ENCODE data around the gene NT5DC4.

The NT5DC4 gene

GRCh38 chr2:112720785-112721184 lies at the start of gene NT5DC4:
Gene NT5DC4 (plus strand): TSS chr2:112721020. CDS start chr2:112721080, 60 bp downstream.
- DNase-seq (ENCODE audit: low read depth in 2 of 3, low spot score in 2 of 3) = no peak

- no peak for DNase-seq (ENCODE audit: low read depth in 2 of 3, low spot score in 2 of 3)
Observed at GRCh38 chr2:112671801-112672200, 49.0 kb upstream of the NT5DC4 start.

DNA sequence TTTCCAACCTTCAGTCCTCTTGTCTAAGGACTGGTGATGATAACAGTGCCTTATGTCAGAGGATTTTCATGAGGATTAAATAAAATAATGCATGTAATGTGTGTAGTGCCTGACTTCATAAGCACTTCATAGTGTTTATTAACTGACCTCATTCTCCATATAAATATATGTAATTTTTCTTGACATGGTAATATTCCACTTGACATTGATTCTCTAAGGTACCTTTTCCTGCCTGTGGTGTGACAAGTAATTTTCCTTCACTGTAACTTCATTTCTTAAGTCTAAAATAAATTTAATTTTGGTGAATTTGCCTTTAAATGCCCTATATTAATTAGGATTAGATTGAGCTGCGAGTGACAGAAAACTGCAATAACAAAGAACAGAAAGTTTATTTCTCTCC lies 47.8 kb upstream of the NT5DC4 start:
- no peak for DNase-seq (ENCODE audit: low read depth in 2 of 3, low spot score in 2 of 3)

DNA sequence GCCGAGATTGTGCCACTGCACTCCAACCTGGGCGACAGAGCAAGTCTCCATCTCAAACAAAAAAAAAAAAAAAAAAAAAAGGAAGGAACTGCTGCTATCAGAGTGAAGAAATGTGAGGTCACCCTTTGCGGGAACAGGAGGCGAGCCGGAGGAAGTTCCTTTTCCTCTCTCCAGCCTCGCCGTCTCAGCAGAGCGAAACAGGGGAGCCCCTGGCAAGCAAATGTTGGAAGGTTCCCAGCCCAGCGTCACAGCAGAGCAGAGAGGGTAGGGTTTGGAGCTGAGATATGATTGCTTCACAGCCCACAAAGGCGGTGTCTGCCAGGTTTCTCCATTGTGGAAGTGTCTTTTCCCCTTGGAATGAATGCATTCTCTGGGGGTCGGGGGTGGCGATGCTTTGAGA lies 46.6 kb upstream of the NT5DC4 start:
- DNase-seq (ENCODE audit: low read depth in 2 of 3, low spot score in 2 of 3) = no peak

DNA sequence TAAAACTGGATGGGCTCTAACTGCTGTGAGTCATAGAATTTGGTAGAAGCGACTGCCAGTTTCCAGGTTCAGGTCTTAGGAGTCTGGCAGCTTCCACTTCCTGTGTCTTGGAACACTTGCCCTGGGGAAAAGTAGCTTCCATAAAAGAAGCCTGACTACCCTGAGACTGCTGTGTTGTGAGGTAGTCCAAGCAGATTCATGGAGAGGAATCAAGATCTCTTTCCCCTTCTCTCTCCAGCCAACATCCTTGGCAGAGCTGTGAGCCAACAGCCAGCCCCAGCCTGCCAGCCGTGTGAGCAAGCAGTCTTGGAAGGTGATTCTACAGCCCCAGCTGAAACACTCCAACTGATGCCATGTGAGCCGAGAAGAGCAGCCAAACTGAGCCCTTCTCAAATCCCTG lies 41.3 kb upstream of the NT5DC4 start:
- DNase-seq (ENCODE audit: low read depth in 2 of 3, low spot score in 2 of 3) = no peak

- DNase-seq (ENCODE audit: low read depth in 2 of 3, low spot score in 2 of 3) = no peak
Observed at GRCh38 chr2:112680666-112681101, 40.1 kb upstream of the NT5DC4 start.

DNA sequence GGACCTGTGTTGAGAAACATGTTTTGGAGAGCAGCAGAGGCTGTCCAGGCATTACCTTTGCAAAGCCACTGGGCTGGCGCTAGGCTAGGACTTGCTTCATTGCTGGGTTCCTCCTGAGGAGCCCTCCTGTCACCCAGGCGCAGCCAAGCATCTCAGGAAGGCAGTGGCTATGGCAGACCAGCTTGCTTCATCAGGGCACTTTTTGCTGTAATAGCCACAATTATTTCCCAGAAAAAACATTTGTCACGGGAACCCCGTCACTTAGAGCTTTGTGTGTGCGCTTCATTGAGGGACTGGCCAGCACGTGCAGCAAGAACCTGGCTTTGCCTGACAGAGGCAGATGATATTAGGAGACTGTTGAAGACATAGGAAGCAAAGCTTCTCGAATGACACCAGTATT lies 38.7 kb upstream of the NT5DC4 start:
- no peak for DNase-seq (ENCODE audit: low read depth in 2 of 3, low spot score in 2 of 3)

GRCh38 chr2:112683550-112684414 lies 37.0 kb upstream of the NT5DC4 start:
- no peak for DNase-seq (ENCODE audit: low read depth in 2 of 3, low spot score in 2 of 3)

- no peak for DNase-seq (ENCODE audit: low read depth in 2 of 3, low spot score in 2 of 3)
Observed at GRCh38 chr2:112684415-112684775, 36.4 kb upstream of the NT5DC4 start.

- DNase-seq (ENCODE audit: low read depth in 2 of 3, low spot score in 2 of 3) = no peak
Observed at GRCh38 chr2:112685271-112685884, 35.4 kb upstream of the NT5DC4 start.

GRCh38 chr2:112686348-112687217 lies 34.2 kb upstream of the NT5DC4 start:
- DNase-seq (ENCODE audit: low read depth in 2 of 3, low spot score in 2 of 3) = no peak

DNA sequence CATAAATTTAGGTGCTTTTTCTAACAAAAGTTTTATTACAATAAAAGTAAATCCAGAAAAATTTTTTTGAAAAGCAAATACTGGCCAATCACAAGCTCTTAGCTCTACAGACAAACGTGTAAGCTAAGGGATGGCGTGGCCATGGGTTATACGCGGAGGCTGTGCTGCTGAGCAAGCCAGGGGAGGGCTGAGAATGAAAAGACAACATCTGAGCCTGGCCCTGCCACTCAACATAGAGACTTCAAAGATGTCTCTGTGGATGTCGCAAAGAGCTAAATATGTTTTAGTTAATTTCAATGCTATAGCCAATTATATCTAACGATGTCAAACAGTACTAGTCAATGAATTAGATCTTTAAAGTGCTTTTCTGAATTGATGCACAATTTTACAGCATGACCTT lies 33.3 kb upstream of the NT5DC4 start:
- DNase-seq (ENCODE audit: low read depth in 2 of 3, low spot score in 2 of 3) = no peak

DNA sequence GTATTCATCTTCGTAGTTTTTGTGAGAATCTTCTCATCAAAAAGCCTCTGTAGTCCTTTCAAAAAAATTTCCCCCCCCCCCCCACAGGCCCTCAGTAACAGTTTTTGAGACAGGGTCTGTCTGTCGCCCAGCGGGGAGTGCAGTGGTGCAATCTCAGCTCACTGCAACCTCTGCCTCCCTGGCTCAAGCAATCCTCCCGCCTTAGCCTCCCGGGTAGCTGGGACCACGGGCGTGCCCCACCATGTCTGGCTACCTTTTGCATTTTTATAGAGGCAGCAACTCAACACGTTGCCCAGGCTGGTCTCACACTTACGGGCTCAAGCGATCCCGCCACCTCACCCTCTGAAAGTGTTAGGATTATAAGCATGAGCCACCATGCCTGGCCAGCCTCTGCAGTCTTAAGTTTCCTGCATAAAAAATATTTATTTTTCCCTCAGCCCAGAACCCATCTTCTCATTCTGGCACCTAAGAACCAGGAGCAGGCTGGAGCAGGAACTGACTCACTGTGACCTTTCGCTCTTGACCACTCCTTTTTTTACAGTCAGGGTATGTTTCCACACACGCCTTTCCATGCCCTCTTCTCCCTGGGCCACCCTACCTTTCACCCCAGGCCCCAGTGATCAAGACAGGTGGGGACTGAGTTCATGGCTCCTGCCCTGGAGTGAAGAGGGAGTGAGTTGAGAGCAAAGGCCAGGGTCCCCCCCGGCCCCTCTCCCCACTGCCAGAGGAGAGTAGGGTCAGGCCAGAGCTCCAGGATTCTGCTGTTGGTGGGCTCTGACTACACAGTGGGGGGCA lies 32.5 kb upstream of the NT5DC4 start:
- no peak for DNase-seq (ENCODE audit: low read depth in 2 of 3, low spot score in 2 of 3)

DNA sequence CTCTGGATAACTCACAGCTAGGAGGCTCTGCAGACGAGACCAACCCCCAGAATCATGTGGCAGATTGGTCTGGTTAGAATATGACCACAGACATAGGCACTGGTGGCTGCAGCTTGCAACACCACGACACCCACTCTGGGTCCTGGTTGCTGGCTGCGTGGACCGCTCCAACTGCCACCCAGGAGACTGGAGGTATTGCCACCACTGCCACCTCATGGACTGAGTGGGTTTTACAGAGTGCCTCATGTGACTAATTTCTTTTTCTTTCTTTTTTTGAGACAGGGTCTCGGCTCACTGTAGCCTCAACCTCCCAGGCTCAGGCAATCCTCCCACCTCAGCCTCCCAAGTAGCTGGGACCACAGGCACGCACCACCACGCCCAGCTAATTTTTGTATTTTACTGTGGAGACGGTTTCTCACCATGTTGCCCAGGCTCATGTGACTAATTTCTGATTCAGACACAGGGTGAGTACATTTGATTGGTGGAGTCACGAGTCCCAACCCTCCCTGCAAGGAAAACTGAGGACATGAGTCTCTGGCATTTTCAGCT lies 29.9 kb upstream of the NT5DC4 start:
- DNase-seq (ENCODE audit: low read depth in 2 of 3, low spot score in 2 of 3) = peak in 2 of 3 experiments; percentile 6 to 23

DNA sequence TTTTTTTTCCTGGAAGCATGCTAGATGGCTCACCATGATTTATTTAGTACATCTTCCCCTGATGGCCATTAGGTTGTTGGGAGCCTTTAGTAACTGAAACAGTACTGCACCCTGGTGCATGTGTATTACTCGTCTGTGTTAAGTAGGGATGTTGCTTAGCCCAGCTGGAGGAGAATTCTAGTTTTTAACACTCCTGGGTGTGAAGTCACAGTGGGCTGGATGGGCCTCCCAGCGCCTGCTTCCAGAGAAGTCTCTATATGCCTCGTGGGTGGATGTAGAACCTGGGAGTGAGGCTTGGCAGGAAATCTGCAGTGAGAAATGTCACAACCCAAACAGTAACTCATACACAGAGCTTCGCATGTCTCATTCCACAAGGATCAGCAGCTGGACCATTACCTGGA lies 28.9 kb upstream of the NT5DC4 start:
- no peak for DNase-seq (ENCODE audit: low read depth in 2 of 3, low spot score in 2 of 3)

DNA sequence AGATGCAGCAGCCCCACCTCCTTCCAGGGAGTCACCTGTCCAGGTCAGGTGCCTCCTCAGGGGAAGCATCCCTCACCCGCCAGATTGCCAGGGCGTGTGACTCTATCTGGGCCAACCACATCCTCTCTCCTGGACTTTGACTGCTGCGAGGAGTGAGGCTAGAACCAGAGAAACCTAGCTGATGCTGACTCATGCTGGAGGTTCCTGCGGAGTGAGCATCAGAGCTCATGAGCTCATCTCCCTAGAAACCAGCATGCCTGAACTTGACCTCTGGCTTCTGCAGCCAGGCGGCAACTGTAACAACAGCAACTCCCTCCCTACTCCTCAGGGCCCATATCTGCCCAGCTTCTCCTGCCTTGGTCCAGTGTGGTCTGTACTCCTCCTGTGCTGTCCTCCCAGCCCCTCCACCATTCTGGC lies 28.3 kb upstream of the NT5DC4 start:
- DNase-seq (ENCODE audit: low read depth in 2 of 3, low spot score in 2 of 3) = peak in 1 of 3 experiments; percentile 23

- DNase-seq (ENCODE audit: low read depth in 2 of 3, low spot score in 2 of 3) = no peak
Observed at GRCh38 chr2:112692918-112693317, 27.9 kb upstream of the NT5DC4 start.

DNA sequence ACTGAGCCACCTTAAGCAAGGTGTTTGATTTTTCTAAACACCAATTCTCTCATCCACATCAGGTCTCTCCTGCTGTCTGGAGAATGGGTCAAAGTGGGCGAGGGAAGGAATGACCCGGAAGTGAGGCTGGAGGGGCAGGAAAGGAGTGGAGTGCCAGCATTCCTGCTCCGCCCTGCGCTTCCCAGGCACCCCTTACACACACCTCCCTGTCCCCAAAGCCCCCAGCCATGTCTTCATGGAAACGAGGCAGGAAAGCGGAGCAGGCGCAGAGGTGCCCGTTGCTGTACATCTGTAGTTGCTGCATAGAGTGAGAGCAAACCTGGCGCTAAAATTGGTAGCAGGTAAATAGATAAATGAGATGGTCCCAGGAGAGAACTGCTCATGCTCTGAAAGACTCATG lies 27.2 kb upstream of the NT5DC4 start:
- DNase-seq (ENCODE audit: low read depth in 2 of 3, low spot score in 2 of 3) = no peak

DNA sequence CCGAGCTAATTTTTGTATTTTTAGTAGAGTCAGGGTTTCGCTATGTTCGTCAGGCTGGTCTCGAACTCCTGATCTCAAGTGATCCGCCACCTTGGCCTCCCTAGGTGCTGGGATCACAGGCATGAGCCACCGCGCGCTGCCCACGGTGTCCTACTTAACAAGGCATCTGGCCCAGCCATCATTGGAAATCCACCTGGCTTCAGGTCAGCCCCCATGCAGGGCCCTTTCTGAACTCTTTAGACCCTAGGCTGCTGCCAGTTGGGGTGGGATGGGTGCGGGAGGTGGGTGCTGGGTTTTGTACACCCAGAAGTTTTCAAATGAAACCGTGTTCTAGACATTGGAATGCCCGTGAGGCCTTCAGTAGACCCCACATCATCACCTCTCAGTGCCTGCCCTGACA lies 26.6 kb upstream of the NT5DC4 start:
- DNase-seq (ENCODE audit: low read depth in 2 of 3, low spot score in 2 of 3) = no peak

- DNase-seq (ENCODE audit: low read depth in 2 of 3, low spot score in 2 of 3) = no peak
Observed at GRCh38 chr2:112698834-112699515, 21.8 kb upstream of the NT5DC4 start.
